Activated B cell treated with CpG ODN at 0.5 μM for 24 hours (primary cell): ENCODE results near the gene CDK19. TPM values are rescaled to one million over a fixed set of nuclear protein-coding genes. Genes with fewer than 3 reads are reported as not detected.
A peak's percentile ranks its signal among the peaks of the same experiment; 100 is the strongest.

Experiments
- ATAC-seq: fragments of 200-7000 bp; cut with Tn5 transposase; one replicate; pipeline ENCODE4 v1.10.0; 2021; ENCODE audit warnings: low read depth, mild to moderate bottlenecking, moderate library complexity
- CTCF ChIA-PET: fragments of 350-600 bp; sonication (Branson Sonifier 250); formaldehyde crosslinking; loops from one replicate; lab custom pipeline; 2021; ENCODE audit warnings: antibody characterized with exemption; lab: Charles Lee
- POLR2A ChIA-PET: fragments of 350-600 bp; sonication (Branson Sonifier 250); formaldehyde crosslinking; loops from one replicate; lab custom pipeline; 2021; ENCODE audit warnings: antibody characterized with exemption; lab: Charles Lee
- DNase-seq: peaks from one replicate; pipeline ENCODE4 v3.0.0; 2022
- H3K27ac Mint-ChIP-seq: one replicate; pipeline ENCODE4 v1.8.0; 2020; ENCODE audit warnings: mixed read lengths
- H3K27me3 Mint-ChIP-seq: one replicate; pipeline ENCODE4 v1.8.0; 2021; ENCODE audit warnings: mixed read lengths
- H3K36me3 Mint-ChIP-seq: one replicate; pipeline ENCODE4 v1.8.0; 2021; ENCODE audit warnings: low read depth, mixed read lengths
- H3K4me1 Mint-ChIP-seq: one replicate; pipeline ENCODE4 v1.8.0; 2021; ENCODE audit warnings: mixed read lengths
- H3K4me3 Mint-ChIP-seq: one replicate; pipeline ENCODE4 v1.8.0; 2020; ENCODE audit warnings: mild to moderate bottlenecking, mixed read lengths
- H3K9me3 Mint-ChIP-seq: one replicate; pipeline ENCODE4 v1.8.0; 2020; ENCODE audit warnings: mixed read lengths
- CTCF ChIP-seq: fragments of 200-600 bp; IDR thresholded peaks from one replicate; pipeline ENCODE4 v1.8.0; 2022; ENCODE audit warnings: antibody characterized with exemption, mild to moderate bottlenecking
- intact Hi-C: fragments of 100-400 bp; cut with micrococcal nuclease; formaldehyde crosslinking; loops from one replicate; pipeline ENCODE4 v1.15.1; 2024
- total RNA-seq: library from RNA; stranded (reverse); gene quantifications from 2 replicates; pipeline ENCODE4 v1.2.3, GENCODE V29; 2022

Gene CDK19
- total RNA-seq, 1 donor from 2014 or later, result 31.1 TPM

- intact Hi-C loops, result no loop called here
- H3K36me3 Mint-ChIP-seq, result peaks cover 55% of the 10 kb centered on the region
- peaks cover 19% of the 10 kb centered on the region for H3K9me3 Mint-ChIP-seq
- peaks cover 4% of the 10 kb centered on the region for H3K4me1 Mint-ChIP-seq
- no peak for TF ChIP-seq CTCF
- no peak for DNase-seq
- no peak overlapping the region for H3K4me3 Mint-ChIP-seq
- H3K27ac Mint-ChIP-seq, result no peak overlapping the region
- ATAC-seq, result no peak
- H3K27me3 Mint-ChIP-seq, result no peaks in the 10 kb centered on the region
- ChIA-PET POLR2A (interaction anchor here (1.2 kb wide), 1 partner anchor 133 kb away, joined by 5 read pairs; the partner anchor contains the start of gene AMD1), CTCF (no interaction called here)
These were observed 73.8 kb downstream of the CDK19 start for GRCh38 chr6:110741517-110741916.

- peaks cover 19% of the 10 kb centered on the region for H3K9me3 Mint-ChIP-seq
- no peak for DNase-seq
These were observed 76.3 kb downstream of the CDK19 start for GRCh38 chr6:110738899-110739365.

GRCh38 chr6:110735666-110736065, 79.6 kb downstream of the CDK19 start:
- ChIA-PET POLR2A (no interaction called here), CTCF (no interaction called here)
- no peaks in the 10 kb centered on the region for H3K27me3 Mint-ChIP-seq
- H3K9me3 Mint-ChIP-seq, result peaks cover 4% of the 10 kb centered on the region
- H3K4me1 Mint-ChIP-seq, result peaks cover 4% of the 10 kb centered on the region
- DNase-seq (no peak), ATAC-seq (no peak)
- TF ChIP-seq CTCF, result no peak
- peaks cover 36% of the 10 kb centered on the region for H3K36me3 Mint-ChIP-seq
- no peak overlapping the region for H3K4me3 Mint-ChIP-seq
- intact Hi-C loops, result no loop called here
- H3K27ac Mint-ChIP-seq, result no peak overlapping the region

More at GRCh38 chr6:110738899-110739365, 76.3 kb downstream of the CDK19 start:
- peak; percentile 31 for ATAC-seq
- no peaks in the 10 kb centered on the region for H3K27me3 Mint-ChIP-seq
- H3K36me3 Mint-ChIP-seq, result peaks cover 55% of the 10 kb centered on the region
- no peak overlapping the region for H3K4me3 Mint-ChIP-seq
- ChIA-PET POLR2A (no interaction called here), CTCF (no interaction called here)
- H3K27ac Mint-ChIP-seq, result no peak overlapping the region
- peaks cover 4% of the 10 kb centered on the region for H3K4me1 Mint-ChIP-seq
- intact Hi-C loops, result no loop called here
- no peak for TF ChIP-seq CTCF

- ATAC-seq (no peak), DNase-seq (no peak)
- peaks cover 25% of the 10 kb centered on the region for H3K36me3 Mint-ChIP-seq
- ChIA-PET CTCF (interaction anchor here (1.9 kb wide), 1 partner anchor 147 kb away, joined by 4 read pairs; no protein-coding TSS in a partner anchor), POLR2A (interaction anchor here (0.7 kb wide), 1 partner anchor 113 kb away, joined by 5 read pairs; no protein-coding TSS in a partner anchor)
- no peaks in the 10 kb centered on the region for H3K27me3 Mint-ChIP-seq
- intact Hi-C loops, result no loop called here
- TF ChIP-seq CTCF, result no peak
- peaks cover 3% of the 10 kb centered on the region for H3K4me1 Mint-ChIP-seq
- no peak overlapping the region for H3K27ac Mint-ChIP-seq
- no peak overlapping the region for H3K4me3 Mint-ChIP-seq
- H3K9me3 Mint-ChIP-seq, result no peaks in the 10 kb centered on the region
These were observed 83.4 kb downstream of the CDK19 start for GRCh38 chr6:110731898-110732297.

- Mint-ChIP-seq H3K4me1 (peaks cover 3% of the 10 kb centered on the region), H3K27me3 (no peaks in the 10 kb centered on the region), H3K36me3 (peaks cover 25% of the 10 kb centered on the region), H3K27ac (no peak overlapping the region), H3K9me3 (no peaks in the 10 kb centered on the region), H3K4me3 (no peak overlapping the region)
- intact Hi-C loops, result no loop called here
- TF ChIP-seq CTCF, result no peak
- no peak for ATAC-seq
- ChIA-PET POLR2A (interaction anchor here (1.0 kb wide), 1 partner anchor 84 kb away, joined by 3 read pairs; the partner anchor contains the start of gene CDK19), CTCF (interaction anchor here (1.9 kb wide), 1 partner anchor 148 kb away, joined by 4 read pairs; no protein-coding TSS in a partner anchor)
- no peak for DNase-seq
These were observed 84.1 kb downstream of the CDK19 start for GRCh38 chr6:110731196-110731595.
